ENCODE data around the gene TMEM126A.
"Not testable (repeated sequence)": the region's sequence is repeated elsewhere in the genome, so short reads cannot be mapped to it uniquely, and the experiment has no call there.

Gene TMEM126A

DNA sequence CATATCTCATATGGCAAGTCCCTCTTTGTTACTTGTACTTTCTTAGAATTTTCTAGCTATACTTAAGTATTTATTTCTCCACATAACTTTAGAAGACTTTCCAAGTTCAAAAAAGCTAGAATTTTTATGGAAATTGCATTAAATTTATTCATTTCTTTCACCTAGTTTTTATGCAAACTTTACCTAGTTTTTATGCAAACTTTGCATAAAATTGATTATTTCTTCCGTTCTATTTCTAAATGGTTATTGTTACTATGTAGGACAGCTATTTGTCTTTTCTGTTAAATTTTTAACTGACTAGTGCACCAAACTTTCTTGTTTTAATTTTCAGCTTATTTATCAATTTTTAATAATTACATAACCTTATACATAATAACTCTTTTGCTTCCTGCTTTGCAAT, 20.4 kb downstream of the TMEM126A start:
- Mint-ChIP-seq H3K9me3 (ENCODE audit: low read depth) (no peaks in the 10 kb centered on the region), H3K4me3 (no peak overlapping the region), H3K27me3 (no peaks in the 10 kb centered on the region), H3K4me1 (ENCODE audit: low read depth) (peaks cover 8% of the 10 kb centered on the region), H3K36me3 (peaks cover 5% of the 10 kb centered on the region), H3K27ac (no peak overlapping the region)

DNA sequence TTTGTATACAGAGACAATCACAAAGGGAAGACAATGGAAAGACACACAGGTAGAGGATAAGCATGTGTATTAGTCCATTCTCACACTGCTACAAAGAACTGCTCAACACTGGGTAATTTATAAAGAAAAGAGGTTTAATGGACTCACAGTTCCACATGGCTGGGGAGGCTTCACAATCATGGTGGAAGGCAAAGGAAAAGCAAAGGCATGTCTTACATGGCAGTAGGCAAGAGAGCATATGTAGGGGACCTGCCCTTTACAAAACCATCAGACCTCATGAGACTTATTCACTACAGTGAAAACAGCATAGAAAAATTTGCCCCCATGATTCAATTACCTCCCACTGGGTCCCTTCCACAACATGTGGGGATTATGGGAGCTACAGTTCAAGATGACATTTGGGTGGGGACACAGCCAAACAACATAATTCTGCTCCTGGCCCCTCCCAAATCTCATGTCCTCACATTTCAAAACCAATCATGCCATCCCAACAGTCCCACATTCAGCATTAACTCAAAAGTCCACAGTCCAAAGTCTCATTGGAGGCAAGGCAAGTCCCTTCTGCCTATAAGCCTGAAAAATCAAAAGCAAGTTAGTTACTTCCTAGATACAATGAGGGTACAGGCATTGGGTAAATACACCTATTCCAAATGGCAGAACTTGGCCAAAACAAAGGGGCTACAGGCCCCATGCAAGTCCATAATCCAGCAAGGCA, 23.3 kb downstream of the TMEM126A start:
- not testable (repeated sequence) for H3K27ac Mint-ChIP-seq; H3K36me3 Mint-ChIP-seq; H3K4me3 Mint-ChIP-seq; H3K4me1 Mint-ChIP-seq (ENCODE audit: low read depth); H3K27me3 Mint-ChIP-seq; H3K9me3 Mint-ChIP-seq (ENCODE audit: low read depth)

DNA sequence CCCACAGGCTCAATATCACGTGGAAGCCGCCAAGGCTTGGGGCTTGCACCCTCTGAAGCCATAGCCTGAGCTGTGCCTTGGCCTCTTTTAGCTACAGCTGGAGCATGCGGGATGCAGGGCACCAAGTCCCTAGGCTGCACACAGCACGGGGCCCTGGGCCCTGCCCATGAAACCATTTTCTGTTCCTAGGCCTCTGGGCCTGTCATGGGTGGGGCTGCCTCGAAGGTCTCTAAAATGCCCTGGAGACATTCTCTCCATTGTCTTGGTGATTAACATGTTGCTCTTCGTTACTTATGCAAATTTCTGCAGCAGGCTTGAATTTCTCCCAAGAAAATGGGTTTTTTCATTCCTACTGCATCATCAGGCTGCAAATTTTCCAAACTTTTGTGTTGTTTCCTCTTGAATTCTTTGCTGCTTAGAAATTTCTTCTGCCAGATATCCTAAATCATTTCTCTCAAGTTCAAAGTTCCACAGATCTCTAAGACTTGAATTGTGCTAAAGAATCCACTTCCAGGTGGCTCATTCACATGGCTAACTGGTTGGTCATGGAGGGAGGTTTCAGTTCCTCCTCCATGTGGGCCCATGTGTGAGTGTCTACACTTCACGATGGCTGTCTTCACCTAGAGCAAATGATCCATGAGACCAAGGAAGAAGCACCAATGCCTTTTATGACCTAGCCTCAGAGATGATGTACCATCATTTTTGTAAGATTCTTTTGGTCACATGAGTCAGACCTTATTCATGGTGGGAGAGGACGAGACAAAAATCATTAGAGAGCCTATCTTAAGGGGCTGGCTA, 24.5 kb downstream of the TMEM126A start:
- Mint-ChIP-seq H3K27me3 (no peaks in the 10 kb centered on the region), H3K4me3 (no peak overlapping the region), H3K9me3 (ENCODE audit: low read depth) (no peaks in the 10 kb centered on the region), H3K36me3 (peaks cover 2% of the 10 kb centered on the region), H3K4me1 (ENCODE audit: low read depth) (no peaks in the 10 kb centered on the region), H3K27ac (no peak overlapping the region)

GRCh38 chr11:85673393-85673792, 25.6 kb downstream of the TMEM126A start:
- H3K27me3 Mint-ChIP-seq, result no peaks in the 10 kb centered on the region
- H3K9me3 Mint-ChIP-seq (ENCODE audit: low read depth), result no peaks in the 10 kb centered on the region
- peaks cover 2% of the 10 kb centered on the region for H3K36me3 Mint-ChIP-seq
- H3K4me3 Mint-ChIP-seq, result no peak overlapping the region
- H3K27ac Mint-ChIP-seq, result no peak overlapping the region
- no peaks in the 10 kb centered on the region for H3K4me1 Mint-ChIP-seq (ENCODE audit: low read depth)

DNA sequence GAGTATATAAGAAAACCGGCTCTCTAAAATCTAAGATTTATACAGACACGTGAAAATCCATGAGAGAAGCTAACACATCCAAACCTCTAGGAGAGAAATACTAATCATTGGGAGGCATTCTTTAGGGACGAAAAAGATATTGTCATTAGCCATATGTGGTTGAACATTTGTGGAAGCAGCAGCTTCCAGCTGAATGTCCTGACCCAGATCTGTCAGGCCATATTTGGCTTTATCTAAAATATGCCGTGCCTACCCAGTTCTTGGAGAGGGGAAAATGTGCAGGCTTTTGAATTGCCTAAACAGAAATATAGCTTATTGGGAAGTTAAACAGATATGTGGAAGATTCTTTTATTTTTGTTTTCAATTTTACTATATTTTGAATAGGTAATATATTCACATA, 31.8 kb downstream of the TMEM126A start:
- Mint-ChIP-seq H3K27ac (no peak overlapping the region), H3K9me3 (ENCODE audit: low read depth) (no peaks in the 10 kb centered on the region), H3K36me3 (peaks cover 2% of the 10 kb centered on the region), H3K4me3 (no peak overlapping the region), H3K4me1 (ENCODE audit: low read depth) (peaks cover 3% of the 10 kb centered on the region), H3K27me3 (peaks cover 1% of the 10 kb centered on the region)

DNA sequence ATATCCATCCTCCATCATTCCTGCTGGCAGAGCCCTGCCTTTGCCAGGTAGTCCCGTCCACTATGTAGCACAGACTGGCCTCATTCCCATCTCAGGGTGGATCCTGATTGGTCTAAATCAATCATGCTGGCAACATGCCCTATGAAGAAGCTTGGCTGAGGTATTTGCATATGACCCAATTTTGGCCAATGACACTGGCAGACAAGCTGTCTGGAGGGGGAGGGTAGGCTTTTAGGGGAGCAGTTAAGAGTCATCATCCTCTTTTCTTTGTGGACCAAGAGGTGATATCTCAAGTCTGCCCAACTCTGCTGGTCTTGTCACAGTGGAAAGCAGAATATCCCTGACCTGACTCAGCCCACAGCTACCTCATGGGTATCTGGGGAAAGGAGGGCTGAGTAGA, 33.1 kb downstream of the TMEM126A start:
- Mint-ChIP-seq H3K27me3 (peaks cover 1% of the 10 kb centered on the region), H3K4me1 (ENCODE audit: low read depth) (peaks cover 3% of the 10 kb centered on the region), H3K4me3 (no peak overlapping the region), H3K27ac (no peak overlapping the region), H3K36me3 (no peaks in the 10 kb centered on the region), H3K9me3 (ENCODE audit: low read depth) (no peaks in the 10 kb centered on the region)

DNA sequence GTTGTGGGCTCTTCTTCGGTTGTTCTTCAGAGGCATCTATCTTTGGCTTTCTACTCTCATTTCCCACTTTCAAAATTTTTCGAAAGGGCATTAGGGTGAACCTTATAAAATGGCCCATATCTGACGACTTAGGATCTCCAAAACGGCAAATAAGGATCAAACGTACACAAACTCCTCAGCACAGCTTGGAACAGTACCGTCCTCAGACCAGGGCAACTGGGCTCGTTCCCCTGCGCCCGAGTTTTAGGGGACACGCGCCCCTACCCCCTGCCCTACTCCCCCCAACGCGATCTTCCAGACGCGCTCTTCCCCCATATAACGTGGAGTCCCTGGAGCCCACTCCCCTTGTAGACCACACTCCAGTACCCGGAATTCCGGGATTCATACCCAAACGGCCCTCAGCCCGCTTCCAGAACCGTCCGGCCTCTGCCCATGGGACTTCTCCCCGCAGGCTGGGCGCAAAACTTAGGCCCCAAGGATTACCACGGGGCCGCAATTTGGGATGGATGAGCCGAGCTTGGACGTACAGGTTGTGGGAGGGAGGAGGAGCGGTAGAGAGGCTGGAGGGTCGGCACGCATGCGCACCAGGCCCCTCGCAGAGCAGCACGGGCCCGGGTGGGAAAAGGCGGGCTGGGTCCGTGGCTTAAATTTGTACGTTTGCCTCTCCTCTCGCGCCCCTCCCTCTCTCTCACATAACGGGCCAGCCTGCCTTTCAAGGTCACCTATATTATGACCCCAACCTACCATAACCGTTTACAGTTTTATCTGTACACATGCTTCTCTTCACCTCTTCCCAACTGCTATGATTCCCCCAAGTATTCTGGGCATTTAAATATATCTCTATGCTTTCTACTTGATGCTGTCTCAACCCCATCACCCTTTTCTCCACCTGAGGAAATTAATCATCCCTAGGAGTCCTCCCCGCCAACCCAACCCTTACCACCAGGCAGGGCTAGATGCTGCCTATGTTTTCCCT, 34.9 kb downstream of the TMEM126A start:
- H3K36me3 Mint-ChIP-seq, result no peaks in the 10 kb centered on the region
- H3K4me3 Mint-ChIP-seq, result peak overlapping the region; percentile 89
- peaks cover 1% of the 10 kb centered on the region for H3K27me3 Mint-ChIP-seq
- no peaks in the 10 kb centered on the region for H3K9me3 Mint-ChIP-seq (ENCODE audit: low read depth)
- peak overlapping the region; percentile 80 for H3K27ac Mint-ChIP-seq
- H3K4me1 Mint-ChIP-seq (ENCODE audit: low read depth), result peaks cover 3% of the 10 kb centered on the region

- no peak overlapping the region for H3K4me3 Mint-ChIP-seq
- H3K27ac Mint-ChIP-seq, result no peak overlapping the region
- no peaks in the 10 kb centered on the region for H3K9me3 Mint-ChIP-seq (ENCODE audit: low read depth)
- H3K27me3 Mint-ChIP-seq, result peaks cover 1% of the 10 kb centered on the region
- no peaks in the 10 kb centered on the region for H3K36me3 Mint-ChIP-seq
- peaks cover 3% of the 10 kb centered on the region for H3K4me1 Mint-ChIP-seq (ENCODE audit: low read depth)
Observed at GRCh38 chr11:85685125-85685819, 37.5 kb downstream of the TMEM126A start.

DNA sequence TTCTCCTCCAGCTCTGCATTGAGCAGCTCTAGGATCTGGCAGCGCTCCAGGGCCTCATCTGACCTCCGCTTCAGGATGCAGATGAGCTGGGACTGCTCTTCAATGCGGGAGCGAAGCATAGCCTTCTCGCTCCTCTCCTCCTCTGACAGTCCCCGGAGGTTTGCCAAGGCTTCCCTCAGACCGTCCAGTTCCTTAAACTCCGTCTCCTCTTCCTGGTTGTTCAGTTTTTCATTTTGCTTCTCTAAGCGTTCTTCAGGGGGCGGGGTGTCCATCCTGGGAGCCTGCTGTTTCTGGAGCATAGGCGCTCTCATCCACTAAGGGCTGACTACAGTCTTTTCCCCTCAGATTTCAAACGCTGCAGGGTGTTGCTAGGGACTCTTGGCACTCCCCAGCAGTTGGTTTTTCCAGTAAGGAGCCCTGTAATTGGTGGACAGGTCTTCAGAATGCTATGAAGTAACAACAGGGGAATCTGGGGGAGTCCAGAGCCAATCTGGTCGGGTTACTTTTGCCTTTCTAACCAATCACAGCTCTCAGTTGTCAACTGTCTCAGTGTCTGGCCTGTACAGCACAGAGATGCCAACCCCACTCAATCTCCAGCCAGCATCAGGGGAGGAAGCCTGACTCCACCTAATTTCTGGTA, 38.2 kb downstream of the TMEM126A start, which contains the start of gene CCDC89:
Gene CCDC89 (minus strand): TSS at position 376 of the 640 bp plus-strand sequence. CDS start 65 bp downstream, at position 311.
- Mint-ChIP-seq H3K36me3 (no peaks in the 10 kb centered on the region), H3K4me3 (no peak within 1 kb of the TSS), H3K27ac (no peak within 1 kb of the TSS), H3K9me3 (ENCODE audit: low read depth) (no peaks in the 10 kb centered on the region), H3K27me3 (peaks cover 1% of the 10 kb centered on the region), H3K4me1 (ENCODE audit: low read depth) (peaks cover 3% of the 10 kb centered on the region)

- Mint-ChIP-seq H3K4me1 (ENCODE audit: low read depth) (peaks cover 17% of the 10 kb centered on the region), H3K36me3 (peaks cover 4% of the 10 kb centered on the region), H3K4me3 (no peak overlapping the region), H3K27ac (no peak overlapping the region), H3K9me3 (ENCODE audit: low read depth) (no peaks in the 10 kb centered on the region), H3K27me3 (no peaks in the 10 kb centered on the region)
Observed at GRCh38 chr11:85694385-85694980, 46.7 kb downstream of the TMEM126A start.

- no peak overlapping the region for H3K27ac Mint-ChIP-seq
- peaks cover 4% of the 10 kb centered on the region for H3K36me3 Mint-ChIP-seq
- no peaks in the 10 kb centered on the region for H3K27me3 Mint-ChIP-seq
- H3K9me3 Mint-ChIP-seq (ENCODE audit: low read depth), result no peaks in the 10 kb centered on the region
- H3K4me3 Mint-ChIP-seq, result no peak overlapping the region
- H3K4me1 Mint-ChIP-seq (ENCODE audit: low read depth), result peaks cover 27% of the 10 kb centered on the region
Observed at GRCh38 chr11:85695546-85695945, 47.8 kb downstream of the TMEM126A start.

GRCh38 chr11:85697747-85698146, 50.0 kb downstream of the TMEM126A start:
- Mint-ChIP-seq H3K9me3 (ENCODE audit: low read depth) (no peaks in the 10 kb centered on the region), H3K4me3 (no peak overlapping the region), H3K4me1 (ENCODE audit: low read depth) (peaks cover 31% of the 10 kb centered on the region), H3K36me3 (peaks cover 4% of the 10 kb centered on the region), H3K27me3 (no peaks in the 10 kb centered on the region), H3K27ac (peak overlapping the region; percentile 10)

- Mint-ChIP-seq H3K36me3 (peaks cover 4% of the 10 kb centered on the region), H3K9me3 (ENCODE audit: low read depth) (no peaks in the 10 kb centered on the region), H3K27ac (peak overlapping the region; percentile 10), H3K4me3 (no peak overlapping the region), H3K4me1 (ENCODE audit: low read depth) (peaks cover 31% of the 10 kb centered on the region), H3K27me3 (no peaks in the 10 kb centered on the region)
Observed at GRCh38 chr11:85698195-85698594, 50.4 kb downstream of the TMEM126A start.

Data from activated naive CD8-positive, alpha-beta T cell (primary cell).